Stomach (tissue), 4 donors: ENCODE data around the gene ATP6V0D1.

Experiments
- POLR2A ChIP-seq, 4 donors: fragments of 450-650 bp; IDR thresholded peaks; one replicate each; pipeline ENCODE4 v1.6.1; 2016; ENCODE audit warnings: antibody characterized with exemption in 4 of 4, control low read depth in 2 of 4, mild to moderate bottlenecking in 1 of 4, moderate library complexity in 1 of 4
- POLR2AphosphoS5 ChIP-seq, 3 donors: sonication (generic); formaldehyde crosslinking; IDR thresholded peaks; one replicate each; pipeline ENCODE4 v1.6.1; 2016; ENCODE audit warnings: antibody characterized with exemption in 3 of 3
- TF ChIP-seq, protein P1 (sequence below), 7 experiments: fragments of 450-650 bp in 4 of 7; fragments of 200-600 bp in 3 of 7; sonication (generic) in 3 of 7; IDR thresholded peaks; one replicate each; pipeline ENCODE4 v1.5.1; 2016 to 2019; ENCODE audit warnings: antibody characterized with exemption in 7 of 7, control low read depth in 2 of 7, mild to moderate bottlenecking in 1 of 7

DNA sequence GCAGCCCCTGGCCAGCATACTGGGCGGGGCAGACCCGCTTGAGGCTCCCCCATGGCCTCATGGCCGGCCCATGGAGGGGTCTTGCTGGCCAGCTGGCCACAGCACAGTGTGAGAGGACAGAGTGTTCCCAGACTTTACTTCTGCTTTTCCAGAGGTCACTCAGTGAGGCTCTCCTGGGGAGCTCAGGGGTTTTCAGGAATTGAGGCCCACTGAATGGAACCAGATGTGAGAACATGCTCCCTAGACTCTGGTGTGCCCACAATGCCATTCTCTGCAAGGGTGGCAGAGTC, 21.2 kb downstream of the ATP6V0D1 start:
- TF ChIP-seq POLR2AphosphoS5 (IDR thresholded peaks at IDR 0.05), result no peak
- TF ChIP-seq, protein P1, sequence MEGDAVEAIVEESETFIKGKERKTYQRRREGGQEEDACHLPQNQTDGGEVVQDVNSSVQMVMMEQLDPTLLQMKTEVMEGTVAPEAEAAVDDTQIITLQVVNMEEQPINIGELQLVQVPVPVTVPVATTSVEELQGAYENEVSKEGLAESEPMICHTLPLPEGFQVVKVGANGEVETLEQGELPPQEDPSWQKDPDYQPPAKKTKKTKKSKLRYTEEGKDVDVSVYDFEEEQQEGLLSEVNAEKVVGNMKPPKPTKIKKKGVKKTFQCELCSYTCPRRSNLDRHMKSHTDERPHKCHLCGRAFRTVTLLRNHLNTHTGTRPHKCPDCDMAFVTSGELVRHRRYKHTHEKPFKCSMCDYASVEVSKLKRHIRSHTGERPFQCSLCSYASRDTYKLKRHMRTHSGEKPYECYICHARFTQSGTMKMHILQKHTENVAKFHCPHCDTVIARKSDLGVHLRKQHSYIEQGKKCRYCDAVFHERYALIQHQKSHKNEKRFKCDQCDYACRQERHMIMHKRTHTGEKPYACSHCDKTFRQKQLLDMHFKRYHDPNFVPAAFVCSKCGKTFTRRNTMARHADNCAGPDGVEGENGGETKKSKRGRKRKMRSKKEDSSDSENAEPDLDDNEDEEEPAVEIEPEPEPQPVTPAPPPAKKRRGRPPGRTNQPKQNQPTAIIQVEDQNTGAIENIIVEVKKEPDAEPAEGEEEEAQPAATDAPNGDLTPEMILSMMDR (IDR thresholded peaks at IDR 0.05), result no peak
- TF ChIP-seq POLR2A (IDR thresholded peaks at IDR 0.05), result no peak
